A549 (cell line): ENCODE data around the gene SPRYD3.

Source experiments
- CBX2 ChIP-seq: fragments of 200-600 bp; sonication (generic); IDR thresholded peaks from 2 replicates; pipeline ENCODE4 v1.6.1; 2016; ENCODE audit warnings: low read depth, mild to moderate bottlenecking, borderline replicate concordance
- CTCF ChIP-seq: fragments of >200 bp; sonication (Bioruptor Twin); formaldehyde crosslinking; IDR thresholded peaks from 3 replicates; pipeline ENCODE4 v1.5.1; 2016
- FOXS1 ChIP-seq: fragments of 250-450 bp; sonication (Bioruptor Pico); IDR thresholded peaks from 2 replicates; pipeline ENCODE4 v1.5.0; 2020; ENCODE audit warnings: mild to moderate bottlenecking, moderate library complexity
- HEYL ChIP-seq: fragments of 250-450 bp; sonication (Bioruptor Pico); IDR thresholded peaks from 2 replicates; pipeline ENCODE4 v1.8.0; 2021; ENCODE audit warnings: mild to moderate bottlenecking, moderate library complexity
- KDM1A ChIP-seq: fragments of 200-600 bp; sonication (generic); IDR thresholded peaks from 2 replicates; pipeline ENCODE4 v1.6.1; 2016; ENCODE audit warnings: low read depth, mild to moderate bottlenecking
- MAFK ChIP-seq: fragments of 450-650 bp; IDR thresholded peaks from 2 replicates; pipeline ENCODE4 v1.6.1; 2014; ENCODE audit not compliant: partially characterized antibody
- MAZ ChIP-seq: fragments of 150-350 bp; IDR thresholded peaks from 2 replicates; pipeline ENCODE4 v1.6.1; 2014; ENCODE audit warnings: antibody characterized with exemption, low read depth, low read length, borderline replicate concordance
- POLR2A ChIP-seq: IDR thresholded peaks from 2 replicates; pipeline ENCODE4 v1.6.1; 2012; ENCODE audit warnings: mild to moderate bottlenecking, low read length
- SMC3 ChIP-seq: fragments of >200 bp; sonication (Bioruptor Twin); formaldehyde crosslinking; IDR thresholded peaks from 3 replicates; pipeline ENCODE4 v1.6.1; 2018; ENCODE audit warnings: inconsistent platforms
- TP53 ChIP-seq: fragments of 250-450 bp; sonication (Bioruptor Pico); IDR thresholded peaks from 2 replicates; pipeline ENCODE4 v1.5.0; 2021; ENCODE audit warnings: mild to moderate bottlenecking, moderate library complexity
- USF2 ChIP-seq: fragments of 450-650 bp; IDR thresholded peaks from 2 replicates; pipeline ENCODE4 v1.6.1; 2014; ENCODE audit warnings: antibody characterized with exemption
- ZFP36 ChIP-seq: fragments of 450-650 bp; IDR thresholded peaks from 2 replicates; pipeline ENCODE4 v1.6.1; 2014; ENCODE audit warnings: borderline replicate concordance; ENCODE audit not compliant: partially characterized antibody
- TF ChIP-seq, protein P1 (sequence below): IDR thresholded peaks from 2 replicates; pipeline ENCODE4 v1.6.1; 2012

DNA sequence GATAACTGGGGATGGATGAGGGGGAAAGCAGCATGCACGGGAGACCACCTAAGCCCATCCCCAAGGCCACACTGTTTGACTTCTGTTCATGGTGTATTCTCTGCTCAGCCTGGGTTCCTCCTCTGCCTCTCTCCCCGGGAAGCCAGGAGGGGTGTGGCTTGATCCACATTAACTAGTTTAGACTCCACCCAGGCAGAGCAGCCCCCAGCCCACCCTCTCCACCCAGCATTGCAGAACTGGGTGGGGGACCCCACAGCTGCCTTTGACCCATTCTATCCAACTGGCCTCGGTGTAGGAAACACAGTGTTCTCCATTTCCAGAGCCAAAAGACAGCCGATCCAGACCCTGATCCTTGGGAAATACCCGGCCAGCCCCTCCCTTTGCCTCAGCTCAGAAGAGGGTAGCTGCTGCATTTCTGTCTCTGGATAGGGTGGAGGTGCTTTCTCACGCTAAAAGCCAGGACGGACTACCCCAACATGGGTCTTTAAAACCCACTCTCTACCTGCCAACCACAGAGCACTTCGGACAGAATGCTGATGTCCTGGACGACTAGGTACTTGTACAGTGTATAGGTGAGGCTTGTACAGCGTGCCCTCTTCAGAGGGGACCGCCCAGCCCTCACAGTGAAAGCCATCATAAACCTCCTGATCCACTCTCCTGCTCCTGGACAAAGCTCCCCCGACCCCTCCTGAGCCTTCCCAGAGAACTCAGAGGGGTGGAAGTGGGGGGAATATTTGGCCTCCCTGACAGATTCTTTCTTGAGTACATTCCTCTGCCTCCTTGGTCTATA is 9.4 kb downstream of the SPRYD3 start:
- TF ChIP-seq POLR2A (no peak), SMC3 (no peak), CTCF (no peak), HEYL (CRISPR knock-in tag) (no peak), CBX2 (no peak), TP53 (no peak), MAZ (no peak), MAFK (no peak), FOXS1 (CRISPR knock-in tag) (no peak), ZFP36 (no peak), USF2 (no peak), KDM1A (no peak)
- TF ChIP-seq, protein P1, sequence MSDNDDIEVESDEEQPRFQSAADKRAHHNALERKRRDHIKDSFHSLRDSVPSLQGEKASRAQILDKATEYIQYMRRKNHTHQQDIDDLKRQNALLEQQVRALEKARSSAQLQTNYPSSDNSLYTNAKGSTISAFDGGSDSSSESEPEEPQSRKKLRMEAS = no peak
